GM12892 (cell line): ENCODE measurements around the gene RPL32.

Experiments
- POLR2A ChIP-seq: IDR thresholded peaks from 2 replicates; pipeline ENCODE4 v1.6.1; 2011; ENCODE audit warnings: low read depth, low read length, control low read depth
- POLR2AphosphoS5 ChIP-seq: IDR thresholded peaks from 2 replicates; pipeline ENCODE4 v1.6.1; 2011; ENCODE audit warnings: low read depth, low read length, control low read depth
- TAF1 ChIP-seq: IDR thresholded peaks from 2 replicates; pipeline ENCODE4 v1.6.1; 2011; ENCODE audit warnings: low read depth, mild to moderate bottlenecking, control low read depth, low read length, borderline replicate concordance

- no peak for TF ChIP-seq TAF1
- TF ChIP-seq POLR2AphosphoS5: no peak
- no peak for TF ChIP-seq POLR2A
These were observed 44.9 kb downstream of the RPL32 start, which contains the start of gene CAND2 for GRCh38 chr3:12796171-12797123.
